8988T (cell line): ENCODE results near the gene ABI1.
A peak's percentile ranks its signal among the peaks of the same experiment; 100 is the strongest.

Experiments
- DNase-seq: peaks from one replicate; pipeline ENCODE4 v3.0.0; 2011

ABI1 gene

GRCh38 chr10:26706936-26707335, 153.8 kb downstream of the ABI1 start:
- no peak for DNase-seq

GRCh38 chr10:26706206-26706605, 154.6 kb downstream of the ABI1 start:
- no peak for DNase-seq

GRCh38 chr10:26703974-26704373, 156.8 kb downstream of the ABI1 start:
- DNase-seq: no peak

- no peak for DNase-seq
Measured at GRCh38 chr10:26703096-26703495, 157.7 kb downstream of the ABI1 start.

- no peak for DNase-seq
Measured at GRCh38 chr10:26700884-26701630, 159.7 kb downstream of the ABI1 start.

GRCh38 chr10:26699631-26700030, 161.1 kb downstream of the ABI1 start:
- no peak for DNase-seq

- DNase-seq: no peak
Measured at GRCh38 chr10:26698909-26699308, 161.8 kb downstream of the ABI1 start.

GRCh38 chr10:26697922-26698608, 162.7 kb downstream of the ABI1 start:
- peak; percentile 51 for DNase-seq

- peak; percentile 85 for DNase-seq
Measured at GRCh38 chr10:26697163-26697921, 163.4 kb downstream of the ABI1 start, which contains the start of gene PDSS1. Gene PDSS1 (plus strand): TSS chr10:26697701. CDS start chr10:26697712, 11 bp downstream.

- no peak for DNase-seq
Measured at GRCh38 chr10:26696786-26697162, 164.0 kb downstream of the ABI1 start.
